Esophagus squamous epithelium (tissue), 4 donors: ENCODE measurements around the gene PDS5B.

ENCODE experiments used
- POLR2A ChIP-seq, 4 donors: fragments of 450-650 bp; IDR thresholded peaks; one replicate each; pipeline ENCODE4 v1.6.1; 2017; ENCODE audit warnings: antibody characterized with exemption in 4 of 4, mild to moderate bottlenecking in 4 of 4, moderate library complexity in 3 of 4
- TF ChIP-seq, protein P1 (sequence below), 6 experiments: fragments of 450-650 bp in 4 of 6; fragments of 200-600 bp in 2 of 6; sonication (generic) in 2 of 6; IDR thresholded peaks; one replicate each; pipeline ENCODE4 v1.5.1; 2016 to 2019; ENCODE audit warnings: antibody characterized with exemption in 6 of 6, mild to moderate bottlenecking in 4 of 6, moderate library complexity in 4 of 6

DNA sequence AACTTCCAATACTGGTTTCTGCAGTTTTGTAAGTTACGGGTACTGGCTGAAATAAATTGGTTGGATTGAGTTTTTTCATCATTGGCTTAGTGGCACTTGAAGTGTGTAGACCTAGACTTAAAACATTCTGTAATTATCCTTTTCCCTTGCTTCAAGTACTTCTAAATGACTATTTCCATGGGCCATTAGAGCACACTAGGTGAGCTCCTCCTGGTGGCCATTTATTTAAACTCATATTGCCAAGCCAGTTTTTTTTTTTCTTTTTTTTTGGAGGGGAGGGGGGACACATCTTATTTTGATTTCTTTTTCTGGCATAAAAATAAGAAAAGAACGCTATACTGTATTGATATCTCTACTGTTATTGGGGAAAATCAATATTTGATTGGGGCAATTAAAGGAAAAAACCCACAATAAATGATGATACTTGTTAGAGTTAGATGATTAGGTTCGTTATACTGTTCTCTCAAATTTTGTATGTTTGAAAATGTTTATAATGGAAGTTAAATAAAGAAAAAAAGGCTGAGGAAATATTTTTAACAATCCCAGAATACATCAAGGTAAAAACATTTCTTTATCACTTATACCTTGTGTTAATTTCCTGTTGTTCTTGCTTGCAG, 82.9 kb downstream of the PDS5B start:
- TF ChIP-seq POLR2A (IDR thresholded peaks at IDR 0.05): no peak
- TF ChIP-seq, protein P1, sequence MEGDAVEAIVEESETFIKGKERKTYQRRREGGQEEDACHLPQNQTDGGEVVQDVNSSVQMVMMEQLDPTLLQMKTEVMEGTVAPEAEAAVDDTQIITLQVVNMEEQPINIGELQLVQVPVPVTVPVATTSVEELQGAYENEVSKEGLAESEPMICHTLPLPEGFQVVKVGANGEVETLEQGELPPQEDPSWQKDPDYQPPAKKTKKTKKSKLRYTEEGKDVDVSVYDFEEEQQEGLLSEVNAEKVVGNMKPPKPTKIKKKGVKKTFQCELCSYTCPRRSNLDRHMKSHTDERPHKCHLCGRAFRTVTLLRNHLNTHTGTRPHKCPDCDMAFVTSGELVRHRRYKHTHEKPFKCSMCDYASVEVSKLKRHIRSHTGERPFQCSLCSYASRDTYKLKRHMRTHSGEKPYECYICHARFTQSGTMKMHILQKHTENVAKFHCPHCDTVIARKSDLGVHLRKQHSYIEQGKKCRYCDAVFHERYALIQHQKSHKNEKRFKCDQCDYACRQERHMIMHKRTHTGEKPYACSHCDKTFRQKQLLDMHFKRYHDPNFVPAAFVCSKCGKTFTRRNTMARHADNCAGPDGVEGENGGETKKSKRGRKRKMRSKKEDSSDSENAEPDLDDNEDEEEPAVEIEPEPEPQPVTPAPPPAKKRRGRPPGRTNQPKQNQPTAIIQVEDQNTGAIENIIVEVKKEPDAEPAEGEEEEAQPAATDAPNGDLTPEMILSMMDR (IDR thresholded peaks at IDR 0.05): peak in 5 of 6 experiments; percentile 32 to 65 (median 50)
